CD14-positive monocyte (primary cell): ENCODE data around the gene GARNL3. TPM values are rescaled to one million over a fixed set of nuclear protein-coding genes. Genes with fewer than 3 reads are reported as not detected.

Experiments used
- DNase-seq, 3 donors: peaks; one replicate each; pipeline ENCODE4 v3.0.0-alpha.2; 2011 to 2022
- H2AFZ ChIP-seq: 2 replicates; pipeline ENCODE4 v1.6.0; 2012; ENCODE audit warnings: mild to moderate bottlenecking, low read depth, low read length, inconsistent platforms; ENCODE audit not compliant: insufficient read depth, poor library complexity, severe bottlenecking
- H3K27ac ChIP-seq, 2 donors: 1 replicate in 1 of 2; 2 replicates in 1 of 2; pipeline ENCODE4 v1.5.1; 2012 to 2013; ENCODE audit warnings: low read length in 2 of 2, control low read depth in 1 of 2, inconsistent platforms in 1 of 2, low read depth in 1 of 2, mild to moderate bottlenecking in 1 of 2
- H3K27me3 ChIP-seq, 2 donors: one replicate each; pipeline versions ENCODE4 v1.6.0 to v1.6.1; 2011 to 2013; ENCODE audit warnings: low read length in 2 of 2; ENCODE audit not compliant: control insufficient read depth in 2 of 2, insufficient read depth in 2 of 2
- H3K36me3 ChIP-seq, 2 donors: replicated peaks in 1 of 2; 1 replicate in 1 of 2; 2 replicates in 1 of 2; pipeline versions ENCODE4 v1.5.1 to v1.6.1; 2012 to 2013; ENCODE audit warnings: low read length in 2 of 2, control low read depth in 1 of 2, inconsistent platforms in 1 of 2, mild to moderate bottlenecking in 1 of 2; ENCODE audit not compliant: insufficient read depth in 2 of 2, control insufficient read depth in 1 of 2
- H3K4me1 ChIP-seq, 2 donors: 1 replicate in 1 of 2; 2 replicates in 1 of 2; pipeline versions ENCODE4 v1.5.1 to v1.6.1; 2012 to 2013; ENCODE audit warnings: low read length in 2 of 2, control low read depth in 1 of 2, inconsistent platforms in 1 of 2, mild to moderate bottlenecking in 1 of 2, moderate library complexity in 1 of 2; ENCODE audit not compliant: insufficient read depth in 2 of 2, control insufficient read depth in 1 of 2
- H3K4me2 ChIP-seq: replicated peaks from 2 replicates; pipeline ENCODE3; 2012; ENCODE audit warnings: low read length, moderate library complexity, mild to moderate bottlenecking; ENCODE audit not compliant: poor library complexity, severe bottlenecking; ENCODE audit errors: extremely low read depth
- H3K4me3 ChIP-seq, 3 experiments: fragments of 200-600 bp in 1 of 3; sonication (generic) in 1 of 3; replicated peaks in 1 of 3; 1 replicate in 2 of 3; 2 replicates in 1 of 3; pipeline ENCODE4 v1.5.1; 2011 to 2013; ENCODE audit warnings: low read length in 3 of 3, mild to moderate bottlenecking in 3 of 3, control low read depth in 2 of 3, low read depth in 2 of 3, inconsistent platforms in 1 of 3, moderate library complexity in 1 of 3
- H3K79me2 ChIP-seq: 2 replicates; pipeline ENCODE4 v1.6.0; 2012; ENCODE audit warnings: mild to moderate bottlenecking, control low read depth, inconsistent platforms, low read length, moderate library complexity; ENCODE audit not compliant: insufficient read depth
- H3K9ac ChIP-seq: 2 replicates; pipeline ENCODE4 v1.6.0; 2017; ENCODE audit warnings: low read length, mild to moderate bottlenecking; ENCODE audit not compliant: insufficient read depth, poor library complexity, severe bottlenecking
- H3K9me3 ChIP-seq, 2 donors: replicated peaks in 1 of 2; 1 replicate in 1 of 2; 2 replicates in 1 of 2; pipeline versions ENCODE4 v1.5.1 to v1.6.1; 2012 to 2013; ENCODE audit warnings: low read length in 2 of 2, control low read depth in 1 of 2; ENCODE audit not compliant: control insufficient read depth in 1 of 2, insufficient read depth in 1 of 2
- H4K20me1 ChIP-seq: 2 replicates; pipeline ENCODE4 v1.6.0; 2012; ENCODE audit warnings: mild to moderate bottlenecking, low read length, control low read depth, moderate library complexity; ENCODE audit not compliant: insufficient read depth
- H3K27ac Mint-ChIP-seq, 7 donors: one replicate each; pipeline ENCODE4 v1.8.0; 2020; ENCODE audit warnings: mild to moderate bottlenecking in 7 of 7, mixed read lengths in 7 of 7, moderate library complexity in 6 of 7, inconsistent platforms in 2 of 7
- H3K27me3 Mint-ChIP-seq, 3 donors: one replicate each; pipeline ENCODE4 v1.8.0; 2021 to 2022; ENCODE audit warnings: low read depth in 3 of 3, mild to moderate bottlenecking in 3 of 3, mixed read lengths in 3 of 3, moderate library complexity in 3 of 3, inconsistent platforms in 1 of 3
- H3K36me3 Mint-ChIP-seq, 2 donors: one replicate each; pipeline ENCODE4 v1.8.0; 2020; ENCODE audit warnings: mixed read lengths in 2 of 2, inconsistent platforms in 1 of 2, mild to moderate bottlenecking in 1 of 2
- H3K4me1 Mint-ChIP-seq: one replicate; pipeline ENCODE4 v1.8.0; 2020; ENCODE audit warnings: mild to moderate bottlenecking, mixed read lengths
- H3K4me3 Mint-ChIP-seq, 2 donors: one replicate each; pipeline ENCODE4 v1.8.0; 2020; ENCODE audit warnings: mild to moderate bottlenecking in 2 of 2, mixed read lengths in 2 of 2, moderate library complexity in 1 of 2
- H3K9me3 Mint-ChIP-seq, 7 donors: one replicate each; pipeline ENCODE4 v1.8.0; 2020 to 2022; ENCODE audit warnings: mixed read lengths in 7 of 7, mild to moderate bottlenecking in 6 of 7, moderate library complexity in 6 of 7, inconsistent platforms in 2 of 7
- CTCF ChIP-seq: fragments of 200-600 bp; IDR thresholded peaks from one replicate; pipeline ENCODE4 v1.8.0; 2022; ENCODE audit warnings: antibody characterized with exemption, mild to moderate bottlenecking
- WGBS: methylation state at CpG from one replicate; pipeline ENCODE4 v1.1.5; 2013; ENCODE audit warnings: missing lambda C conversion rate; ENCODE audit not compliant: insufficient coverage; 5-methylcytosine and 5-hydroxymethylcytosine counted together
- intact Hi-C, 2 donors: fragments of 100-400 bp; cut with micrococcal nuclease; formaldehyde crosslinking; loops; one replicate each; pipeline versions ENCODE4 v1.15.0 to v1.15.1; 2023
- polyA plus RNA-seq, 3 donors: library from polyadenylated mRNA; depleted of rRNA in 1 of 3; unstranded in 2 of 3; stranded (reverse) in 1 of 3; fragments of 300-500 nt in 2 of 3; fragments of >200 nt in 1 of 3; fragmentation: Illumina TruSeq in 2 of 3; gene quantifications; 1 replicate in 2 of 3; 2 replicates in 1 of 3; pipeline ENCODE4 v1.2.3, GENCODE V29; 2012 to 2021

Gene GARNL3
- polyA plus RNA-seq, 3 donors = 0.39 to 1.5 (median 0.94) TPM

GRCh38 chr9:127263664-127264063 is 910 bp upstream of the GARNL3 start:
- no peak for DNase-seq
- H3K4me2 ChIP-seq = no peak overlapping the region
- peaks cover 0 to 3% (median 1%) of the 10 kb centered on the region in 3 donors for H3K27me3 Mint-ChIP-seq

DNA sequence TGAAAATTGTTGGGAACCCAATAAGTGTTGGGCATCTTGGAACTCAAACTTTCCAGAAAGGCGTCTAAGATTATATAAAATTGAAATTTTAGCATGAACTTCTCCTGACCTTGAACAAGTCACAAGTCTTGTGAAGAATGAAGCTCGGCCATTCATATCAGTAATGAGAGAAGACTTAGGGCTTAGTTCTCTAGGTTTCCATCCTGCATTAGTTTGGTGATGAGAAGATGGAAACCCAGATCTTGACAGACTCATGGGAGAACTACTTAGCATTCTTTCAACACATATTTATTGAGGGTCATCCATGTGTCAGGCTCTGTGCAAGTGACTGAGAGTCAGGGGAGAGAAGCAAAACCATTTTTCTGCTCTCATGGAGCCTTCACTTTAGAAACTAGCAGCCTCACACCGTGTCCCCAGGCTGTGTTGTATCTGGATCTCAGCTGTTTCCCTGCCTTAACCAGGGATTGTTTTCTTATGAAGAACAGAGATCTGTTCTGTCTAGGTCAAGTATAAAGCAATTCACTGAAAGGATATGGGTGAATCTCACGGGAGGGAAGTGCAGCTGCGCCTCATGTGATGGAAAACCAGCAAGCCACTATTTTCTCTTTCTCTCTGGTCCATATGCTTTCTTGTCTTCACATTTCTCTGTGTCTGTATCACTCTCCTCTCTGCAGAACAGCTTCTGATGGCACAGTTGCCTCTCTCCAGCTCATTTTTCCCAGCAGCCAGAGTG is 3.4 kb downstream of the GARNL3 start:
- Histone ChIP-seq H3K36me3 (no peaks in the 10 kb centered on the region), H3K9ac (no peak overlapping the region), H4K20me1 (no peaks in the 10 kb centered on the region), H3K4me3 (no peak overlapping the region), H3K4me1 (no peaks in the 10 kb centered on the region), H2AFZ (no peak overlapping the region), H3K4me2 (no peak overlapping the region), H3K27me3 (peaks cover 0 to 2% of the 10 kb centered on the region in 2 donors), H3K27ac (no peak overlapping the region), H3K79me2 (no peaks in the 10 kb centered on the region), H3K9me3 (no peaks in the 10 kb centered on the region)
- Mint-ChIP-seq H3K4me3 (no peak overlapping the region), H3K4me1 (no peaks in the 10 kb centered on the region), H3K27ac (peak overlapping the region in 1 of 7 donors; percentile 15), H3K27me3 (peaks cover 0 to 6% (median 6%) of the 10 kb centered on the region in 3 donors), H3K36me3 (peaks cover 0 to 2% of the 10 kb centered on the region in 2 donors), H3K9me3 (peaks cover 0 to 5% (median 0%) of the 10 kb centered on the region in 7 donors)
- DNase-seq = no peak
- intact Hi-C loops = no loop called here
- no peak for TF ChIP-seq CTCF
- WGBS = 80% methylated on average over 1 of the region's 5 CpGs

More at GRCh38 chr9:127263664-127264063, 910 bp upstream of the GARNL3 start:
- H3K4me3 Mint-ChIP-seq = no peak overlapping the region
- H3K36me3 ChIP-seq = no peaks in the 10 kb centered on the region
- no peaks in the 10 kb centered on the region for H3K36me3 Mint-ChIP-seq
- peaks cover 0 to 3% (median 0%) of the 10 kb centered on the region in 7 donors for H3K9me3 Mint-ChIP-seq
- no peaks in the 10 kb centered on the region for H3K79me2 ChIP-seq
- H3K27ac ChIP-seq = no peak overlapping the region
- intact Hi-C loops = no loop called here
- TF ChIP-seq CTCF = no peak
- no peak overlapping the region for H3K9ac ChIP-seq
- H3K27me3 ChIP-seq = peaks cover 0 to 2% of the 10 kb centered on the region in 2 donors
- H3K9me3 ChIP-seq = no peaks in the 10 kb centered on the region
- H2AFZ ChIP-seq = no peak overlapping the region
- H3K4me3 ChIP-seq = no peak overlapping the region
- no peaks in the 10 kb centered on the region for H3K4me1 Mint-ChIP-seq
- no peak overlapping the region for H3K27ac Mint-ChIP-seq
- no peaks in the 10 kb centered on the region for H3K4me1 ChIP-seq
- H4K20me1 ChIP-seq = no peaks in the 10 kb centered on the region
